ENCODE results near the gene FGGY.

Gene FGGY

DNA sequence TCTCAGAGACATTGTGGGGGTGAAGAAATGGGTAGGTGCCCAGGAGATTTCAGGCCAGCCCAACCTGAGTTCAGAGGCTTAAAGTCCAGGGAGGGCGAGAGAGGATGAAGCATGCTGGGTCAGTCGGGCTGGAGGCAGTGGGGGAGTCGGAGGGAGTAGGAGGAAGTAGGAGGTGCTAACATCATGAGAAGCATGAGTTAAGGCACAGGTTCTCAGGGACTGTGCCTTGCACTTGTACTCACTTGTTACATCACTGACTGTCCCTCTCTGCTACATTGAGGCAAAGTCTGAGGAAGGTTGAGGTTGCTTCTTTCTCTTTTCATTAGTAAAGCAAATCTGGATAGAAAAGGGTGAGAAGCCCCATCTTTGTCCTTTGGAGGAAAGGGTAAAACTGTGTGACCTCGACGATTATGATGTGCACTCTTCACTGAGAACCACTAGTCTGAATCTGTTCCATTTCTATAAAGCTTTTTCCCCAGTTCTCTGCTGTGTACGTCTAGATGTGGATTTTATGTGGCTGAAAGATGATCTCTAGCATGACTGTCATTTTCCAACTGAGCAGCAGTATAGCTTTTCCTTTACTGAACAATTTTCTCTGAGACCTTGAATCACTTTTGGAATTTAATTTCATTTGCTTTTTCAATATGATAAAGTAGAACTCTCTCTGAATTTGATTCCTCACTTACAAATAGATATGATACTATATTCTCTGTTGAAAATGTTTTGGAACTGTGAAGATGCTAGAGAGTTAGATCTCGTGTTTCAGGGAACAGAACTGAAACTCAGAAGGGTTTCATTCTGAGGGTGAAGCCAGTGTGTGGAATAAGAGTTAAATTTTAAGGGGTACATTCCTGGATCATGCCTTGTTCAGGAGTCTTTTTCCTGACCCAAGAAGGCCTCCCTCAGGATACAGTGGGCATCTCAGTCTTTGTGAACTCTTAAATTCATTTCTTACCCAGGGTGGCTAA is 94.6 kb downstream of the FGGY start:
- DNase-seq: no peak

GRCh38 chr1:59393211-59394180 is 96.6 kb downstream of the FGGY start:
- DNase-seq: no peak

DNA sequence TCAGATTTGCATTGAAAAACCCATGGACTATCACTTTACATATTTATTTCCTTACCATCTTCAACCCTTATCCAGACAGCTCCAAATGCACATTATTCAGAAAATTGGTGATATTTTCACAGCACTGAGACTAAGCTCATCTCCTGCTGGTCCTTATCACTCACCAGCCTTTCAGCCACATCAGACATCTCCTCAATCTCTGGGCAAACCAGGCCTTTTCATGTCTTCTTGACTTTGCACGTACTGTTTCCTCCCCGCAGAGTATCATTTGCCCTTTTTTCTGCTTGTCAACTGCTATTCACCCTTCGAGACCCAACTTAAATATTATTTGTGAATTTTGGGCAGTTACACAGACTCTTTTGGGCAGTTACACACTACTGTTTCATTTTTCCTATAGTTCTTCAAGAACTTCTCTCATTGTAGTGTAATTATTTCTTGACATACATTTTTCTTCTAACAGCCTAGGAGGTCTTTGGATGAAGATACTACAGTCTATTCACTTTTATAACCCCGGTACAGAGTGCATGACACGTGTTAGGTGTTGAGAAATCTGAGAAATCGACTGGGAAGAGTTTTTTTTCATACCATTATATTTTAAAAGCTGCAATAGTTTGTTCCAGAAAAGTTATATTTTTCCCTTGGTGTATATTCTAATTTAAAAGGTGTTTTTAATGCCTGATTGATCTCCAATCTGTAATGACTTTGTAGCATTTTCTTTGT is 98.0 kb downstream of the FGGY start:
- no peak for DNase-seq

- DNase-seq: no peak
Measured at GRCh38 chr1:59396387-59396786, 99.5 kb downstream of the FGGY start.

GRCh38 chr1:59397139-59397858 is 100.4 kb downstream of the FGGY start:
- no peak for DNase-seq

DNA sequence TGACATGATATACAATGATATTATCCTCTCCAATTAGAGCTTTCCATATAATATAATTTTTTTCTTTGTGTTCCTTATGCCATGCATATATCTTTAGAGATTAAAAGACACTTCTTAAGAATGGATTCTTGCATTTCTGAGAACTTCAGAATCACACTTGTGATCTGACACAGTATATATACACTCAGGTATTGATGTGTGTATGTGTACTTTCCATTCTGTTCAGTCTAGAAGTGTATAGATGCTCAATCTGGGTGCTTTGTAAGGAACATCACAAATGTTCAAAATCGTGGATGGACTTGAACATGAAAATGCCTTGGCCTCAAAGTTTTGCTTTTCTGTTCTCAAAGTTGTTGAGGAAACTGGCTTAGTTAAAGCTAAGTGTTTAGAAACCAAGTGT is 102.7 kb downstream of the FGGY start:
- no peak for DNase-seq

- no peak for DNase-seq
Measured at GRCh38 chr1:59401581-59401980, 104.7 kb downstream of the FGGY start.

- DNase-seq: no peak
Measured at GRCh38 chr1:59404796-59405195, 107.9 kb downstream of the FGGY start.

DNA sequence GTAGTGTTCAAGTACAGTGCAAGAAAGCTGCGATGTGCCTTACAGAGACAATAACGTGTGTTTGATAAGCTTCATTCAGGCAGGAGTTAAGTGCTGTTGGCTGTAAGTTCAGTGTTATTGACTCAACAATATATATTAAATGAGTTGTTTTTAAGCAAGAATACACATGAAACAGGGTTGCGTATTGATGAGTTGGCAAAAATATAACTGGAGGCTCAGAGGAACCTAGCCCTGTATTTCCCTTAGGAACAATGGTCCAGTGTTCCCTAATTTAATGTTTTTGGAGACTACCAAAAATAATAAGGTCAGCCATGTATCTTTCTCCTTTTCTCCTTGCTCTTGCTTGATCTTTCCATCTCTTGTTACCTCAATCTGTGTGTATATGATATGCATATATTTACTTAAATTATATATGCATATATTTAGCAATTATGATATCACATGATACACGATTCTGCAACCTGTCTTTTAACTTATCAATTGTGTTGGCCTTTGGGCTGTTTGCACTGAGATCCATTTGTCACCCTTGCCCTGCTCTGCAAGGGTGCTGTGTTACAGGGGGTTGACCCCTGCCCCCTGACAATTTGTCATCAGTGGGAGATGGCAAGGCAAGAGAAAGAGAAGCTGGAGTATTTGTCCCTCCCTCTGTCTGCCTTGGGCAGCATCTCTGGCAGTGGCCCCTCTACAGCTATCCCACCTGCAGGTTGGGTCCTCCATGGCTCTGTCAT is 109.7 kb downstream of the FGGY start:
- DNase-seq: no peak

DNA sequence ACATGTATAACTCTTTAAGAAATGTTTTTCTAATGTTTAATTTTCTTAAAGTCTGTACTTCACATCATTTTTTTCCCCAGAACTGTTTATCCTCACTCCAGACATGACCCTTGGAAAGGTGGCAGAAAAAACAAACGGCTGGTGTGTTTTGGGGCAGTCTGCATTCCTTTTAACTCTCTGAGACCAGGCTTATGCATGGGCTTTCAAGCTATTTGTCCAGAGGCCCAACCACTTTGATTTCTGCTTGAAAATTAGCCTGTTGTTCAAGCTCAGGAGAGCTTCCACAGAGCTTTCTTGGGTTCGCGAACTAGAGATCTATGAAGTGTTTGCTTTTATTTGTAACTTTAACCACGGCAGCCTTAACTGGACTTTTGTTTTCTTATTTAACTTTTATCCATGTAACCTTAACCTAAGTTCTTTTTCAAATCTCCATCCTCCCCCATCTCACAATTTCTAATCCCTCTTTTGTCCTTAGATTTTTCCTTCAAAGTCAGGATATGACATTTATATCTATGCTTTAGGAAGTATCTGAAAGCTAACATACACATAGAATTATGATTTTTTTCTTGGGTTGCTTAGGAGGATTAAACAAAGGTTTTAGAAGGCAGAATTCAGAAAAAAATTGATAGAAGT is 111.8 kb downstream of the FGGY start:
- DNase-seq: no peak

- DNase-seq: no peak
Measured at GRCh38 chr1:59409549-59409948, 112.7 kb downstream of the FGGY start.

GRCh38 chr1:59409986-59410385 is 113.1 kb downstream of the FGGY start:
- no peak for DNase-seq

- no peak for DNase-seq
Measured at GRCh38 chr1:59410457-59410856, 113.6 kb downstream of the FGGY start.

DNA sequence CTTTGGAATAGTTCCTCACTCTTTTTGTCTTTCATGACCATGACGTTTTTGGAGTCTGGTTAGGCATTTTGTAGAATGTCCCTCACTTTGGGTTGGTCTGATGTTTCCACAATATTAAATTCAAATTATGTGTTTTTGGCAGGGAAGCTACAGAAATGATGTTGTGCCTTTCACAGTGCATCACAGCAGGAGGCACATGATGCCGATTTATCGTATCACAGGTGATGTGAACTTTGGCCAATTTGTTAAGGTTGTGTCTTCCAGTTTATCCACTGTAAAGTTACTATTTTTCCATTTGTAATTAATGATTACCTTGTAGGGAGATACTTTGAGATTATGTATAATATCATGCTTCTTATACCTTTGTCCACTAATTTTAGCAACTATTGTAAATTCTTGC is 114.3 kb downstream of the FGGY start:
- DNase-seq: no peak

GRCh38 chr1:59412718-59413326 is 115.9 kb downstream of the FGGY start:
- DNase-seq: no peak

GRCh38 chr1:59413327-59413720 is 116.4 kb downstream of the FGGY start:
- no peak for DNase-seq

- DNase-seq: no peak
Measured at GRCh38 chr1:59414406-59415133, 117.7 kb downstream of the FGGY start.

DNA sequence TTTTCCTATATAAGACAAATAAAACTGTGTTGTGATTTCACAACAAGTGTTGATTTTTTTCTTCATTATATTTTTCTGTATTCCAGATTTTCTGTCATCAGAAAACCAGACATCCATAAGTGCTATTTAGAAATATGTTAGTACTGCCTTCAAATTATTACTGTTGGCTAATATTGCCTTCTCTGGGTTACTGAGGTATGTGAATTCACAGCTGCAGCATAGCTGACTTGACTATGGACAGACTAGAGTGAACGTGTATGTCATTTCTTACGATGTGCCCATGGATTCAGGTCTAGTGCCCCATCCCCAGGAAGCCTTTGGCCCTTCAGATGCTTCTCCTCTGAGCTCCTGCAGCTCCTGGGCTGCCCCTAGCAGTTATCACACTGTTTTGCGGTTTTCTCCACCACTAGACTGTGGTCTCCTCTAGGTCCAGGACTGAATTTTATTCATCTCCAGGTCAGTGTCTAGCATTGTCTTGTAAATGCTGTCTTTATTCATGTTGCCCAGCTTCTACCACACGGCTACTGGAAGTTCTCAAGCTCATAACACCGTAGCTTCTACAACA is 118.5 kb downstream of the FGGY start:
- no peak for DNase-seq

DNA sequence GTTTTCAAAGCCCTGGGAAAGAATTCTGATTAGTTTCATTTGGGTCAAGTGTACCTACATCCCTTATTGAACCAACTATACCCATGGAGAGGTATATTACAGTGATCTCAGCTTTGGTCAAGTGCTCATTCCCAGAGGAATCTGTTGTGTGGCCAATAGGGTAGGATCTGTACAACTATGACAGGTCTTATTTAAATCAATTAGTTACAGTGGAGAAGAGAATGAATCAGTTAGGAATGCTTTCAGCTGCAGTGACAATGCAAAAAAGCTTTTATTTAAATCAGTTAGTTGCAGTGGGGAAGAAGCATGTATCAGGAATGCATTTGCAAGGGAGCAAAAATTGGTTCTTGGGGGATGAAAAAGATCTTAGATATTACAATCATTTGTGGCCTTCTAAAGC is 119.0 kb downstream of the FGGY start:
- no peak for DNase-seq

GRCh38 chr1:59417406-59417805 is 120.5 kb downstream of the FGGY start:
- DNase-seq: no peak
